NCI-H345 treated with DMSO at 0.1 percent for 48 hours (cell line): ENCODE results near the gene MYLK2.
A peak's percentile ranks its signal among the peaks of the same experiment; 100 is the strongest.

Experiments
- DNase-seq: peaks from one replicate; lab custom pipeline; 2025; ENCODE audit not compliant: unreplicated experiment; lab: John Stamatoyannopoulos, UW

Gene MYLK2

DNA sequence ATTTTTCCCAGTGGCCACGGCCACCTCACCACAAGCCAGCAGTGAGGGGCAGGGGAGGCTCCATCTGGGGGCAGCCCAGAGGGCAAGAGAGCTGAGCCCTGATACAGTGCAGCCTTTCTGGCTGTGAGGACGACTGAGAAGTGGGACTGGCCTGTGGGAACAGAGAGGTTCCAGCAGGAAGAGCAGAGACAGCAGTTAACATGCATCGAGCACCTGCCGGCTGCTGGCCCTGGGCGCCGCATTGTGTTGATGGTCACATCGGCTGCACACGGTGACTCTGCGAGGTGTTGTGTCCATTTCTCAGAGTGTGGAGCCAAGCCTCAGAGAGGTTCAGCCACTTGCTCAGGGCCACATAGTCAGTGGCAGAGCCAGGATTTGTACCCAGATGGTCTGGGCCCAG is 16.4 kb downstream of the MYLK2 start:
- DNase-seq: no peak

DNA sequence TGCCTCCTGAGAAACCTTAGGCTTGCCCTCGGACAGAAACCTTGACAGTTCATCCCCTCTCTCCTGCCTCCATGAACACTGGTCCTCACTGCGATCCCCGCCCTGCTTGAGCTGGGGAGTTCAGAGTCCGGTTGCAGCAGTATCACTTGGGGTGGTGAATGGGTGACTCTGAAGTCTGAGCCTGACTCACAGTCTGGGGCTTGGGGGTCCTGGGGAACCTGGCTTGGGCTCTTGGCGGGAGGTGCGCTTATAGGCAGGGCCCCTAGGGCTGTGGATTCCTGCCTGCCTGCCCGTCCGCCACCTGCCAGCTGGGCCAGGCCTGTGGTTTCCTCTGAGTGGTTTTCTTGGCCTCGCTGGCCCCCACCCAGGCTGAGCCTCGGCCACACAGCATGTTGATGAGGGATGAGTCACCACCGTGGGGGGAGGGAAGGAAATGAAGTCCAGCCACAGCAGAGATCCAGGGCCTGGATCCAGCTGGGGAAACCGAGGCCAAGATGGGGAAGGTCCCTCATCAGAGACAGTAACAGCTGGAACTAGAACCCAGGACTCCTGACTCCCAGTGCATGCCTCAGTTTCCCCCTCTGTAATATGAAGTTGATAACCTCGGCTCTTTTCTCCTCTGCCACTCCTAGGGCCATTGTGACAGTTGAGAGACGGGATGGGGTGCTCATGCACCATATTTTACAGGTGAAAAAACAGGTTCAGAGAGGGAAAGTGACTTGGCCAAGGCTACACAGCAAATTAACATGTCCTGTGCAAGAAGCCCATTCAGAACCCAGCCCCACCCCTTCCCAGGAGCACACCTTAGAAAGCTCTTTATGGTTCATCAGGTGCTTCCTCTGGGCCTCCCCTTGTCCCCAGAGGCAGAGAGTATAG is 17.1 kb downstream of the MYLK2 start:
- no peak for DNase-seq

DNA sequence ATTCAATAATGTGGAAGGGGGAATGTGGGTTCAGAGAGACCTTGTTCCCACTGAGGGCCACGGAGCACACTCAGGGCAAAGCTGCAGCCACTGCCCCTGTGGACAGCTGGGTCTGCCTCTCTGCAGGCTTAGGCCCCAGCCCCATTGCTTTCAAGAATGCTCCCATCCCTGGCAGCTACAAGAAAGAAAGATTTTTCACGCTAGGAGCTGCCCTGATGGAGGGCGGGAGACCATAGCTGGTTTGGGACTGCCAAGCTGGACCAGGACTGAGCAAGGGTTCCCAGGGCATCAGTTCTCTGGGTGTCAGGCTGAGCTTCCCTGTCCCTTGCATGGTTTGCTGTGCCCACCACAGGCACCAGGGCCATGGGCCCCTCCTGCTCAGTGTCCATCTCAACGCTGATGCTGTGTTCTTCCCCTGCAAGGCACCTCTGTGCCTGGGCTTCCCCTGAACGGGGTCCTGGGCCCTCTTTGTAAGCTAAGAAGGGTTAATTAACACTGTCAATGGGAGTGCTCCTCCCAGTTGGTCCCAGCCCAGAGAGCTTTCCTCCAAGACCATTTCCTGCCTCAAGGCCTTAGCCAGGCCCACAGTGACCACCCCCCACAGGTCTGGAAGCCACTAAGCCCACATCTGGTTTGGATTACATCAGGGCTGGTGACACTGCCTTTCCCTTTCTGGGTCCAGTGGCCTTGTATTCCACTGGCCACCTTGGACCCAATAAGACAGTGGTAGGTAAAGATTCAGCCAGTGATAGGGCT is 17.9 kb downstream of the MYLK2 start:
- no peak for DNase-seq

DNA sequence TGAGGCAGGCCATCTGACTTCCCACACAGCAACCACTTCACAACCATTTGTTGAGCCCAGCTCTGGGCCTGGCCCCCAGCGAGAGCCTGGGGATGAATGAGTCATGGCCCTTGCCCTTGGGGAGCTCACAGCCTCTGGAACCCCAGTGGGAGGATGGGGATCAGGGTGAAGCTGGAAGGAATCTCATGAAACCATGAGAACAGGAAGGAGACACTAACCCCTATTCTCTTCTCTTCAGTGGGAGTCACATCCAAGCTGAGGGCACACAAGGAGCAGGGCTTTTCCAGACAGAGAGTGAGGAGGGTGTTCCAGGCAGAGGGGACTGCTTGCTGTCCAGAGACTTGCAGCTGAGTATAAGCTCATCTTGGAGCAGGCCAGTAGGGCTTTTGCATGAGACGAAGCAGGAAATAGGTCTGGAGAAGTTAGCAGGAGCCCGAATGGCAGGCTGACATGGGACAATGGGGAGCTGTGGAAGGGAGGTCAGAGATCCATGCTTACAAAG is 18.8 kb downstream of the MYLK2 start:
- DNase-seq: no peak

DNA sequence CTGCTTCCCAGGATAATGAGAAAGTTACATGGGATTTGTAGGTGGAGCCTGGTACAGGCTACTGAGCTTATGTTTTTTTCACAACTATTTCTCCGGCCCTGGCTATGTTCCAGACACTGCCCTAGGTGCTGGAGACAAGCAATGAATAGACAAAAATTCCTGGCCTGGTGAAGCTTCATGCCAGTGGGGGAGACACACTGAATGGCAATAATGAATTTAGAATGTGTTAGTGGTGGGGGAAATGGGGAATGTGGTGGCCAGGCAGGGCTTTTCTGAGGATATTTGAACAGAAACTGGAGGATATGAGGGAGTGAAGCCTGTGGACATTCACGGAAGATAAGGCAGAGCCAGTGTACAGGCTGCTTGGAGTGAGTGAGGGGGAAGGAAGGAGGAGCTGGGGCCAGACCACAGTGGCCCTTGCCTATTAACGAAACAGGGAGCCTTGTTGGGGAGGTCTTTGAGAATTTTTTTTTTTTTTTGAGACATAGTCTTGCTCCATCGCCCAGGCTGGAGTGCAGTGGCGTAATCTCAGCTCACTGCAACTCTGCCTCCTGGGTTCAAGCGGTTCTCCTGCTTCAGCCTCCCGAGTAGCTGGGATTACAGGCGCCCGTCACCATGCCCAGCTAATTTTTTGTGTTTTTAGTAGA is 19.6 kb downstream of the MYLK2 start:
- DNase-seq: no peak

- DNase-seq: no peak
Measured at GRCh38 chr20:31839782-31840487, 20.8 kb downstream of the MYLK2 start.

DNA sequence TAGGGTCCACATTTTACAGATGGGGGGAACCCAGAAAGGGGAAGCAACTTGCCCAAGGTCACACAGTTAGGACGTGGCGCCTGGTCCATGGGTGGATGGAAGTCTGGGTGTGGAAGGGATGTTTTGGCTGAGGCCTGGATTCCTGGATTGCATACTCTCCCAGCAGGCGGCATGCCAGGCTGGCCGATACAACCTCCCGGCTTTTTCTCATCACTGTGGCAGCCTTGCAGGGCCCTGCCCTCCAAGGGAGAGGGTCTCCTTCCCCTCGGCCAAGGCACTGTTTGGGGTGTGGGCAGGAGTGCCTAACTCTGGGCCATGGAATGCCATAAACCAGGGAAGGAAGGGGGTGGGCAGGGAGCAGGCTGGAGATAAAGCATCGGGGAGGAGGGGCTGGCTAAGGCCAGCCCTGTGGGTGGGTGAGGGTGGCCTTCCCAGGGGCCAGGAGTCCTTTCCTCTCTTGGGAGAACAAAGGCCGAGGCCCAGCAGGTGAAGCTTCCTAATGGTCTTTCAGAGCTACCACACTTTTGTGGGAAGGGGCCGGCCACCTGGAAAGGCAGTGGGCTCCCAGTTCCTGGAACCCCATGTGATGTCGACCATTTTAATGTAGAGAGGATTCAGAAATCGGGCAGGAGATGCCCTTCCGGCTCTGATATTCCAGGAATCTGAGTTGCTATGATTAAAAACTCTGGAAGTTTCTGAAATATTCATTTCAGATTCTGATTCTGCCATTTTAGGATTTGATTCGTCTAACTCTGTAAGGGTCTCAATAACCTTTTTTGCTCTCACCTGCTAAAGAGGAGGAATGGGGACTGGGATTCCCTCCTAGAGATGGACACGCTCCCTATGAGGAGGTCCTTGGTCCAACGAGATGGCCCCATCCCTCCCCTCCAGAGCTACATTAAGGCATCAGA is 22.0 kb downstream of the MYLK2 start:
- DNase-seq: no peak

- no peak for DNase-seq
Measured at GRCh38 chr20:31841928-31842327, 22.8 kb downstream of the MYLK2 start.

- DNase-seq: no peak
Measured at GRCh38 chr20:31842471-31843157, 23.5 kb downstream of the MYLK2 start.

DNA sequence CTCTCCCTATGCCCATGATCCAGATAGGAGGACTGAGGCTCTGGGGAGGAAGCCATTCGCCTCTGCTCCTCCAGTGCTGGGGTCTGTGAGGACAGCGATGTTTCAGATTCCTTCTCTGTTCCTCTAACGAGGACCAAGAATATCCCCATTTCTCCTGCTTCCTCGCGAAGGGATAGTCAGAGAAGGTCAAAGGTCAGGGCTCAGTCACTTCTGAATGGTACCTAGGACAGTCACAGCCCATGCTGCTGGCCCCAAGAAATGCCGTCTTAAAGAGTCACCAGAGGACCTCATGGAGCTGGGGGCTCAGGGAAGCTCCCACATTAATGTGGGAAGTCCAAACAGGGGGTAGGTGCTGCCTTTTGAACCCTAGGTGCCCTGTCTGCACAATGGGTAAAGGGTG is 24.1 kb downstream of the MYLK2 start:
- no peak for DNase-seq

DNA sequence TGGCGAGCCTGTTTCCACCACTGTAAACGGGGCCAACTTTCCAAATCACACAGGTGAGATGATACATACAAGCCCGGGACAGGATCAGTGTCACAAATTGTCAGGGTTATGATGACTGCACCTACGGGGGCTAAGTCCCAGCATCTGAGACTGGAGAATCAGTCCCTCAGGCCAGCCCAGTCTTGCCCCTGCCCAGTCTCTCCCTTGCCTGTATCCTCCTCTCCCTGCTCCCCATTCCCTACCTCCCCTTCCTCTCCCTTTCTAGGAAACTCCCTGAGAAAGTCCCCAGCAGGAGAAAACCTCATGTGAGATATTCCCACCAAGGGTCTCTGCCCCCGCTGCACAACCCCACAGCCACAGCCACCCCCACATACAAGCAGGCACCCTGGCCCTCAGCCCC is 24.7 kb downstream of the MYLK2 start:
- DNase-seq: no peak

- DNase-seq: no peak
Measured at GRCh38 chr20:31844737-31845299, 25.7 kb downstream of the MYLK2 start.

DNA sequence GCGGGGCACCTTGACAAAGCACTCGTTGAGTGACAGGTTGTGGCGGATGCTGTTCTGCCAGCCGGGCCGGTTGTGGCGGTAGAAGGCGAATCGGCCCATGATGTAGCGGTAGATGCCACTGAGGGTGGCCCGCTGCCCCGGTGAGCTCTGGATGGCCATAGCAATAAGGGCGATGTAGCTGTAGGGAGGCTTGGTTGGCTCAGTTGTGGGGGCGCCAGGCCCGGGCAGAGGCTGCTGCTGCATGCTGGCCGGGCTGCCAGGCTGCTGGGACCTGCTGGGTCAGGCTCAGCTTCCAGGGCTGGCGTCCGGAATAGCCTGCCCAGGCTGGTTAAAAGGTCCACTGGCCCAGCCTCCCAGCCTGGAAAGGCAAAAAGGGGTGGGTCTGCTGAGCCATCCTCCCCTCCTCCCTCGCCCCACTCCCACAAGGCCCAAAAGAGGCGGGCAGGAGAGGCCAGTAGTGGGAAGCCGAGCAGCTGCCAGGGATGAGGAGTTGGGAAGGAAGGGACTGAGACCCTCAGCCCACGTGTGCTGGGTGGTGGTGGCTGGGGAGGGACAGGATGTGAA is 26.2 kb downstream of the MYLK2 start, which contains the start of gene FOXS1:
Gene FOXS1, minus strand, starts transcription at position 305 of the 564 bp plus-strand sequence. Its CDS starts 62 bp downstream, at position 243.
- DNase-seq: no peak

GRCh38 chr20:31846793-31847138 is 27.6 kb downstream of the MYLK2 start:
- DNase-seq: no peak

- no peak for DNase-seq
Measured at GRCh38 chr20:31848088-31848999, 29.2 kb downstream of the MYLK2 start.

- DNase-seq: peak; percentile 63
Measured at GRCh38 chr20:31849306-31849930, 30.3 kb downstream of the MYLK2 start.
